ENCODE data around the gene EPG5. TPM values are rescaled to one million over a fixed set of nuclear protein-coding genes. Genes with fewer than 3 reads are reported as not detected.

Gene EPG5
- total RNA-seq: 45.1 and 161 TPM in 2 replicates

- TF ChIP-seq CTCF (IDR thresholded peaks at IDR 0.05; ENCODE audit: insufficient read depth, low read depth, low read length): no peak
- peak within 1 kb of the TSS; percentile 100 for H3K4me3 ChIP-seq (ENCODE audit: low read depth, low read length)
Measured at GRCh38 chr18:45967007-45967706, at the start of gene EPG5. EPG5 (minus strand) TSS chr18:45967329; CDS start chr18:45967239, 90 bp downstream.

GRCh38 chr18:46013484-46014189, 46.5 kb upstream of the EPG5 start:
- no peak overlapping the region for H3K4me3 ChIP-seq (ENCODE audit: low read depth, low read length)
- no peak for TF ChIP-seq CTCF (IDR thresholded peaks at IDR 0.05; ENCODE audit: insufficient read depth, low read depth, low read length)
- no peak for DNase-seq (ENCODE audit: low read depth)

More at GRCh38 chr18:45967007-45967706, at the start of gene EPG5:
- DNase-seq (ENCODE audit: low read depth): peak; percentile 96

- TF ChIP-seq CTCF (IDR thresholded peaks at IDR 0.05; ENCODE audit: insufficient read depth, low read depth, low read length): no peak
- no peak overlapping the region for H3K4me3 ChIP-seq (ENCODE audit: low read depth, low read length)
- no peak for DNase-seq (ENCODE audit: low read depth)
Measured at GRCh38 chr18:46010676-46011075, 43.5 kb upstream of the EPG5 start.

GRCh38 chr18:46010050-46010449, 42.9 kb upstream of the EPG5 start:
- no peak for TF ChIP-seq CTCF (IDR thresholded peaks at IDR 0.05; ENCODE audit: insufficient read depth, low read depth, low read length)
- no peak for DNase-seq (ENCODE audit: low read depth)
- H3K4me3 ChIP-seq (ENCODE audit: low read depth, low read length): no peak overlapping the region

GRCh38 chr18:46009125-46009840, 42.2 kb upstream of the EPG5 start:
- H3K4me3 ChIP-seq (ENCODE audit: low read depth, low read length): no peak overlapping the region
- TF ChIP-seq CTCF (IDR thresholded peaks at IDR 0.05; ENCODE audit: insufficient read depth, low read depth, low read length): no peak
- no peak for DNase-seq (ENCODE audit: low read depth)

GRCh38 chr18:46008531-46008930, 41.4 kb upstream of the EPG5 start:
- H3K4me3 ChIP-seq (ENCODE audit: low read depth, low read length): no peak overlapping the region
- DNase-seq (ENCODE audit: low read depth): no peak
- TF ChIP-seq CTCF (IDR thresholded peaks at IDR 0.05; ENCODE audit: insufficient read depth, low read depth, low read length): no peak

All from fibroblast of villous mesenchyme (primary cell).